Cardiac ventricle fibroblast (primary cell): Measurements from ENCODE around the gene BLCAP. TPM values are rescaled to one million over a fixed set of nuclear protein-coding genes. Genes with fewer than 3 reads are reported as not detected.

Experiments
- total RNA-seq: library from RNA; depleted of rRNA; stranded (reverse); fragments of >200 nt; gene quantifications from 2 replicates; pipeline ENCODE4 v1.2.3, GENCODE V29; 2015

The BLCAP gene, protein sequence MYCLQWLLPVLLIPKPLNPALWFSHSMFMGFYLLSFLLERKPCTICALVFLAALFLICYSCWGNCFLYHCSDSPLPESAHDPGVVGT
- 33.6 and 38.3 TPM in 2 replicates for total RNA-seq

DNA sequence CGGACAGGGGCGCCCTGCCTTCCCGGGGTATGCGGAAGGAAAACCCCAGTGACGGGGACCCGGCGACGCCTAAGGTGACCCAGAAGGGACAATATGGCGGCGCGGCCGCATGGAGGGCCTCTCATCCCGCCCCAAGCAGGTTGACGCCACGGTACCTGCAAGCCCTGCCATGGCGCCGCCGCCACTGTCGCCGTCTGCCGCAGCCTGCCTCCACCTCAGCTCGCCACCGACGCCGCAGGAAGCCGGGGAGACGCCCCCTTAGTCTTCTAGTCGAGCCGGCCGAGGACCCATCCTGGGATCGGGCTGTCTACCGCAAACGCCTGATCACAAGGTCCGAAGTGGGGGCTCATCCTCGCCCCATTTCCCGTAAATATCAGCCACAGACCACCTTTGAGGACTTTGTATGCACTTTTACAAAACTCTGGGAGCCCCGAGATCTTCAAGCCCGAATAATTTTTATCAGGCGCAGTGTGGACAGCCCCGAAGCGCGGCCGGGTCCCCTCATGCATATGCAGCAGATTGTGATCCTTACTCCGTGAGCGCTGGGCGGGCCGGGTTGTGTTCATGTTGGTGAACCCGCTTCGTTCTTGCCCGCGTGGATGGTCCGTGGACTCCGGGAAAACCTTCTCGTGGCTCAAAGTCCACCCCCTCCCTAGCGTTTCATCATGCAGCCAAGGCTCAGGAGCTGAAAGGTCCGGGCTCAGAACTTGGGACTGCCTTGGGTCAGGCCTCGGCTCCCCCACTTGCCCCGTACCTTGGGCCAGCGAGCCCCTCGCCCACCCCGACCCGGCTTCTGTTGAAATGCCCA is at the start of gene BLCAP:
Gene BLCAP (minus strand): TSS at position 239 of the 808 bp plus-strand sequence. CDS start 8,702 bp downstream, outside the sequence.

DNA sequence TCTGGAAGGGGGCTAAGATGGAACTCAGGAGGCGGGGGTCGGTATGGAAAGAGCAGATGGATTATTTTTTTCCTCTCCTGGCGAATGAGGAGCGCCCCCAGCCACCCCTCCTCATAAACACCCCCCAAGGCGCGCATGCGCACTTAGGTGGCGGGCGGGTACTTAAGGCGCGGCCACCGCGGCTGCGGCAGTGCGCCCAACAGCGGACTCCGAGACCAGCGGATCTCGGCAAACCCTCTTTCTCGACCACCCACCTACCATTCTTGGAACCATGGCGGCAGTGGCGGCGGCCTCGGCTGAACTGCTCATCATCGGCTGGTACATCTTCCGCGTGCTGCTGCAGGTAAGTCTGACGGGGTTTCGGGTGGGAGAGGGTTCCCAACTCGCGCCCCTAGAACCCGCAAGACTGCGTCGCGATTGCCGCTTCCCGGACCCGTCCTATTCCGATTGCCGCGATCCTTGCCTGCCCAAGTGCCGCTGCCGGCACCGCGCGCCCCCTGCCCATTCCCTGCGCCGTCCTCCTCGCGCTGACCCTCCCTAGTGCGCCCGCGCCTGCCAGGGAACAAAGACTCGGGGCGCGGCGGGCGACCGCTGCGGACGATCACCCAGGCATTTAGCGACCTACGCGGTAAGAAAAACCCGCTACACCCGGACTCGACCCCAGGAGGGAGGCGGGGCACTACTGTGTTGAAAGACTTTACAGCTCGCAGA is 6.5 kb downstream of the BLCAP start, which contains the start of gene NNAT:
Gene NNAT (plus strand): TSS at position 190 of the 711 bp plus-strand sequence. CDS start 82 bp downstream, at position 272.

Other genes starting within 250 kb of the BLCAP start
- gene MANBAL, start 238.2 kb downstream of the BLCAP start, total RNA-seq = 25.2 and 26.8 TPM in 2 replicates
- 21.2 and 26.0 TPM in 2 replicates for gene SRC, start 181.7 kb downstream of the BLCAP start, total RNA-seq
- not detected in 2 replicates for gene NNAT, start 6.6 kb downstream of the BLCAP start, total RNA-seq
- 17.3 and 21.7 TPM in 2 replicates for gene CTNNBL1, start 166.2 kb upstream of the BLCAP start, total RNA-seq